NCI-H510A treated with DMSO at 0.1 percent for 48 hours (cell line): ENCODE results near the gene SLC26A9.

Experiments used
- DNase-seq: peaks from one replicate; lab custom pipeline; 2025; lab: John Stamatoyannopoulos, UW

The SLC26A9 gene

DNA sequence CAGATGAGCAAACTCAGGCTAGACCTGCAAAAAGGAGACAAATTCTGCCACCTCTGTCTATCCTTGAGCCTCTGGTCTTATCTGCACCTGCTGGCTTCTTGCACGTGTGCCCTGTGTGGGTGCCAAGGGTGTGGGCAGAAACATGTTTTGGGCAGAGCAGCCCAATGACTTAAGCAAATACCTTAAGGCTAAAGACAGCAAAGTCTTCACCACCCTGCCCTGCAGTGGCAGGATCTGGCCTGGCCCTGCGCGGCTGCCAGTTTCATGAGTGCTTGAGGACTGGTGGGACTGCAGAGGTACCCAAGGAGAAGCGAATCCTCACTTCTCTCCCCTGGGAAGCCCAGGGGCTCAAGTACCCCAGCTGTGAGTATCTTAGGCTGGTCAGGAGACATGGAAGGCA, 3.8 kb upstream of the SLC26A9 start:
- no peak for DNase-seq

DNA sequence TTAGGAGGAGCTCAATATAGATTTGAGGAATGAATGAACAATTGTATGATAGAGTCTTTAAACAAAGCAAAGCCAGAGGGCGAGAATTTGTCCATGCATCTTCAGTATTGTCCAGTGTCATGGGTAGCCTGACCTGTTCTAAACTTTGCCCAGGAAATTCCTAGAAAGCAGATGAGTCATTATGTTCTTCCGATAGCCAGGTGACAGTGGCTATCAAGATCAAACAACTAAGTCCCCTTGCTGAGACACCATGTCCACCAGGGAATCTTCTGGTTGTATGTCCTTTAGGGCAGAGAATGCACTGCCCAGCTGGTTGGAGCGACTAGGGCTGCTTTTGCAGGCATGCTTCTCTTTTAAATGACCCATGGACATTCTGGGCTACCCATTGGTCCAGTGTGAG, 1.8 kb upstream of the SLC26A9 start:
- no peak for DNase-seq

DNA sequence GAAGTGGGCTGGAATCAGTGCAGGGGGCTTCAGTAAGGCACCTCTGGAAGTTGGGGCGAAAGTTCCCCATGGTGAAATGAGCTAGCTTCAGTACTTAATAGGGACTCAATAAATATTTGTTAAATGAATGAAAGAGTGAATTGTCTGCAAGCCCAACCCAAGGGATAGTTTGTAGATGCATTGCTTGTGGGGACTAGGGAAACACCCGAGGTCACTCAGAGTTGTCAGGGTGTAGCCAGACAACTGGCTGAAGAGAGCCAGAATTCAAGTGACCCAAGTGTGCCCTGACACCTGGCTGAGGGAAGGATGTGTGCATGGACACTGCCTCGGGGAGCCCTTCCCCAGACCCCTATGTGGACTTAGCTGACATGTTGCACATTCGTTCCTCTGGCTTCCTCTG, 1.3 kb upstream of the SLC26A9 start:
- no peak for DNase-seq

DNA sequence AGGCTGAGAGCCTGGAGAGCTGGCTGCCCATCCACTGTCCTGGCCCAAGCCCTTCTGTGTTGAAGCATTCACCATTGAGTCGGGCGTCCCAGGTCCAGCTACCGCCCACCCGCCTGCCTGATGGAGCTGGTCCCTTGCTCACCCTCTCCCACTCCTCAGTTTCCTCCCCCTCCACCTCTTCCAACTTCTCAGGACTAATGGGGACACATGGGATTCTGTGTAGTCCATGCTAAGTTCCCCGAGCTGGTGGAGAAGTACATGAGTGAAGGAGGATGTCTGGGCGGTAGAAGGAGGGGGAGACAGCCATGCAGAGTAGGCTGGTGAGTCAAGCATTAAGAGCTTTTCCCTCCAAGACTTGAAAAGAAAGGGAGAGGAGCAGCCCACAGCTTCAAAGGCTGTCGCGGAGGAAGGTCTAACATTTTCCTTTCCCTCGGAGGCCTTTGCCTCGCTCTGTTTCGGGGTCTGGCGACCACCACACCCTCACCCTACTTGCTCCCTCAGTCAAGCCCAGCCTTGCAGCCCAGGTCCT, 561 bp downstream of the SLC26A9 start:
- DNase-seq: no peak

DNA sequence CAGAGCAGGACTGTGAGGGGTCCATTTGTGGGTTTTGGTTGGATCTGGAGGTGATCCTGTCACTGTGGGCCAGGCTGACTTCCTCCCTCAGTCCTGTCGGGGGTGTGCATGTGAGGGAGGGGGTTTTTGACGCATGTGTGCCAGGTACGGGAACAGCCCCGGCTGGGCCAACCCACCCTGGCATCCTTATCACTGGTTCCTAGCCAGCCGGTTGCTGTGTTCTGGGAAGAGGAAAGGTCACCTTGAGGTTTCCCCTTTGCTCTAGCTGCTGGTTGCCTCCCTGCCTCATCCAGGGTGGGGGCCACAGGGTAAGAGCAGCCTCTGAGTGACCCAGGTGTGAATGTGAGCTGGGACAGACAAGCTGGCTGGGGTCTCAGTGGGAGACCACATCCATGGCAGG, 2.5 kb downstream of the SLC26A9 start:
- no peak for DNase-seq

DNA sequence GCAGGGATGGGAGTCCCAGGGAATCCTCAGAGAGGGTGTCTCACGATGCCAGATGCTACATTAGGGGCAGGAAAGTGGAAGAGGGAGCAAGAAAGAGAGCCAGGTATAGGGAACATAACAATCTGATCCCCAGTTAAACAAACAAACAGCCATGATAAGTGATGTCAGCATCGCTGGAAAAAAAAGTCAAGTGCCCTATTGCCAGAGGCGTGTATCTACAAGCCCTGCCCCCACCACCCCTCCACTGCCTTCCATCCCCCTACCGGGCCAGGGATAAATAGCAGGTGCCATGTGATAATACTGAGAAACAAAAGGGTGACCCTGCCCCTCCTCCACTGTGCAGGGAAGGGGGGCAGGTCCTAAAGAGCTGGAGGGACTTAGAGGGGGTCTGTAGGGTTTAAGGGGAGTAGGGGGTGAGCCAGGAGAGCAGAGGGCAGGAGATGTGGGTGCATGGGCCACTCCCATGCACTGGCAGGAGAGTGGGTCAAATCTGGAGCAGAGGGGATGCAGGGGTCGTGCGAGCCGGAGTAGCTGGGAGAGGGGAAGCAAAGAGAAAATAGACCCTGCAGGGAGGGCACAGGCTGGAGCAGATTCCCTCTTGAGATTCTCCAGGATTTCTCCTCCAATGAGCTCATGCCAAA, 3.4 kb downstream of the SLC26A9 start:
- DNase-seq: peak; percentile 96

DNA sequence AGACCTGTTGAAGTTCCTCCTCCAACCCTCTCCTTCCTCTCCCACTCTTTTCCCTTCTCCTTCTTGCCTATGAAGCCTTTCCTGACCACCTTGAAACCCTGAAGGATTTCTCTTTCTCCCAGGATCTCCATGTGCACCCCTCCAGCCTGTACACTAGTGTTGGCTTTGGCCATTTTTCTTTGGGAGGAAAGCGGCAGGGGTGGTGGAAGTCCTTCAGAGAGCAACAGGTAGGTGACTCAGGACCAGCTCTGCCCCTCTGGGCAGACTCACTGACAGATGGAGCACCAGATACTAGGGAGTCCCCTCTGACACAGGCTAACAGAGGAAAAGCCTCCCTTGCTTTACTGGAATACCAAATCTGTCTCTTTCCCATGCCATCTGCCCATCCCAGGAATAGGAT, 4.6 kb downstream of the SLC26A9 start:
- DNase-seq: no peak

DNA sequence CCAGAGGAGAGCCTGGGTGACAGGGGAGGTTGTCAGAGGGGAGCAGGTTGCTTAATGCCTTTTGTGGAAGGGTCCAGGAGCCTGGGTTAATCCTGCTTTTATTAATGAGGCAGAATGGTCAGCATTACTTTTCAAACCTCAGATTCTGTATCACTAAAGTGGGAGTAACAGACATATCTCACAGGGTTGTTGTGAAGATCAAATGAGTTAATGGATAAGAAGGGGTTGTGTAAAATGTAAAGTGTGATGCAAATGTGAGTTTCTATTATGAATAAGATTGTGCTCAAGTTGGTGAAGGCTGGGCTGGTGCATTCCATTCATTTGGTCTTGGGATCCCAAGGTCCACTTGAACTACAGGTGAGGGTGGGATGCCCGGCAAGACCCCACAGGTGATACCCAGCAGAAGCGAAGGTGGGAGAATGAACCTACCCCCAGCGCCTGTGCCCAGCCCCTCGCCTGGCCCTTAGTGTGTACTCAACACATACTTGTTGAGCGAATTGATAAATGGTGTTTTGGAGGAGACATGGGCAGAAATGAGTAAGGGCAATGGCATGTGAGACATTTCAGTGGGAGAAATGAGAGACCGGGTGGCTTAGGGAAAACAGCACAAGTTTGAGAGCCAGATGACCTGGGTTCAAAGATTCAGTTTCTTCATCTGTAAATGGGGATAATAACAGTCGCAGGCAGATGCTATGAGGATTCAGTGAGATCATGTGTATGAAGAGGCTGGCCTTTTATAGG, 6.2 kb downstream of the SLC26A9 start:
- DNase-seq: no peak

DNA sequence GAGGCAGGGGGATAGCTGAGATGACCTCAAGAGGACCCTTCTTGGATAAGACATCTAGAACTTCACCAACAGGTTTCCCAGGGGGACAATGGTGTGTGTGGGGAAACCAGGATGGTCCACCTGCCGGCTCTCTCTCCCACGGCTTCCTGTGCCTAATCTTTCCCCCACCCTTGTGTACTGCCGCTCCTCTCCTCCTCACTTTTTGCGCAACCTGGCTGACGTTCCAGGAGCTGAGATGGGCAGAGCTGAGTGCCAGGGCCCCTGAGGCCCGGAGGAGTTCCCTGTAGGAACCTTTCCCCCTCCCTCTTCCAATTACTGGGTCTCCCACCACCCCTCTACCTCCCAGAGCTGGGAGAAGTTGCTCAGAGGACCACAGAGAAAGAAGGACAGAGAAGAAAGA, 6.9 kb downstream of the SLC26A9 start:
- DNase-seq: no peak

DNA sequence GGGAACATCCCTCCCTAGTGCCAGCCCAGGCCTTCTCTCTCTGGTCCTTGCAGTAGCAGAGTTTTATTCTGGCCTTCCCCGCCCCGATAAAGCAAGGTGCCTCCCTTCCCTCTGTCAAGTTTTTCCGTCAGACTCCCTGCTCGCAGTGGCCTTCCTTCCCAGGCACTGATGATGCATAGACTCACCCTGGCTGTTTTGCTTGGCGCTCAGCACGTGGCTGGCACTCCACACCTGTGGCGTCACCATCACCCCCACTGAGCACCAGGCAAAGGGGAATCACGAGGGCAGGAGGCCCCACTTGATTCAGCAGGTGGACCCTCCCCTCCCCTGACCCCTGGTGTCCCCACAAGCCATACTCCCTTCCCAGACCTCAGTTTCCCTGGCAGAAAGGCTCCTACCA, 7.4 kb downstream of the SLC26A9 start:
- DNase-seq: no peak

DNA sequence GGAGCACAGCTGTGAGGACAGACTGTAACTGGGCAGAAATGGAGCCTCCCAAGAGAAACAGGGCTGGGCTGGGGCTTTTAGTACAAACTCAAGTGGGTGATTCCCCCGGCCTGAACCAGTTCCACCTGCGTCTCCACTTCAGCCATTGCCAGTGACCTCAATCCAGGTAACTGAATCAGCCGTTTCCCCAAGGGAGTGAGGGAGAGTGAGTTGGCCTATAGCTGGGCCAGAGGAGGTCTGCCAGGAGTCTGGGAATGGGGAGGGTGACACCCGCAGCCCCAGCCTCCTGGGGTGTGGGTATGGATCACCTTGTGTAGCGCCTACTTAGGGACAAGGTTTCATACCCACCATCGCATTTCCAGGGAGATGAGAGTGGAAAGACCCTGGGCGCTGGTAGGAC, 8.5 kb downstream of the SLC26A9 start:
- DNase-seq: peak; percentile 68

DNA sequence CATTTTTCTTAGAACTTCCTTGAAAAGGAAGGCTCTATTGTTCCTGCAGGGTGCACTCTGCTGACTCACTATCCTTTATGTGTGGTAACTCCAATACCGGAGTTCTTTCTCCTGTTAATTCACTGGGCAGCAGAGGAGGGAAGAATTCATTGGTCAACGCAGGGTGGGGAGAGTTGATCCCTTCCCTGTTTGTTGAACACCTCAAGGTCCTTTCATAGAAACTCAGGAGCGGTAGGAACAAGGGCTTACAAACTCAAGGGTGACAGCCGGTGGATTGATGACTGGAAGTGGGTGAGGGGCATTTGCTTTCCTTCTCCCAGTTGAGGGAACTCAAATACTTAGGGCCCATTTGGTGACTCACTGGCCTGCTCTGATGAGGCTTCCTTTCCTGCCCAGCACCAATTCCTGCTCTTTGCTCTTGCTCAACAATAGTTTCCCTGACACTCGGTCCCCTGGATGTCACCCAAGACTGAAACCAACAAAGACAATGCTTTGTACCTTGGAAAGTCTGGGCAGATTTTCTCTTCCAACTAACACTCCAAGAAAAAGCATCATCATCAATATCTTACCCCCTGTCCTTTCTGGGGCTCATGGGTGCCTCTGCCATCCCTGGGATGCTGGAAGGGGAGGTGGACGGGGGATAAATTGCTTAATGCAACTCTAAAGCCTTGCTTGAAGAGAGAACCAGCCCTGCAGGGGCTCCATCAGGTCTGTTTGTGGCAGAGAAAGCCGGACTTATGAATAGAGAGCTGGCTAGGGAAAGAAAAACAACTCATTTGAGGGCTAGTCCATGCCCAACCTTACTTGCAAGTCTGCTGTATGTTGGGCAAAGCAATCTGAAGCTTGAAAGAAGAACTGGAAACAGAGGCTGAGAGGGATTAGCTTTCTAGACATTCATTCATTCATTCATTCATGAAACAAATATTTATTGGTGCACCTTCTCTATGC, 9.3 kb downstream of the SLC26A9 start:
- peak; percentile 22 for DNase-seq

DNA sequence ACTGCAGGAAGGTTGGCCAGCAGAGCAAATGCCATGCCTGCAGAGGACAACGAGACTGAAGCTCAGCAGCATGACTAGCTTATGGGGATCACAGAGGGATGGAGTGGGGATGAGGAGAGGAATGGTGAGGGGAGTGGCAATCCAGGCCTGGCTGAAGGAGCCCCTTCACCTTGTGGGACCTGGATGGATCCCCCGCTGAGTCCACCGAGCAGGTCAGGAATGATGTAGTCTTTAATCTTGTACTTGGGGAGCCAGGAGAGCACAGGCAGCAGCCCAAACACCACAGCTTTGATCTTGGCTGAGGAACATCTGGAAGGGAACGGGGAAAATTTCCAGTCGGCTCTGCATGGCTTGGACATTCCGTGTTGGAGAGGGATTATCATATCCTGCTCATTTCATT, 10.5 kb downstream of the SLC26A9 start:
- no peak for DNase-seq

DNA sequence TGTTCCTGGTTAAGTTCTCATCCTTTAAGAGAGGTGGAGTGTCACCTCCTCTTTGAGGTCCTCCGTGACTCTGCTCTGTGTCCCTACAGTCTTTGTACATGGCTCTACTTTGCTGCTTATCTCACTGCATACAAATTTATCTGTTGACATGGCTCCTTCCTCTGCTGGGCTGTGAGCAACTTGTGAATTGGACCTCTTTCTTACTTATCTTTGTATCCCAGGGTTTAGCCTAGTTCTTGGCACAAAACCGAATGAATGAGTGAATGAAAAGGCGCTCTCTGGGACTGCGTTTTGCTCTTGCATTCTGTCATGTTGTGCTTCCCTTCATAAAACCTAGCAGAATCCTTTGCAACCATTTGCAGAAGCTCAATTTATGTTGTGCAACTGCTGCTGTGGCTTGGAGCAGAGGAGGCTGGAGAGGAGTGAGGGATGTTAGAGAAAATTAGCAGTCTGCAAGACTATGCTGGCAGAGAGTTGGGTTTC, 12.4 kb downstream of the SLC26A9 start:
- no peak for DNase-seq

DNA sequence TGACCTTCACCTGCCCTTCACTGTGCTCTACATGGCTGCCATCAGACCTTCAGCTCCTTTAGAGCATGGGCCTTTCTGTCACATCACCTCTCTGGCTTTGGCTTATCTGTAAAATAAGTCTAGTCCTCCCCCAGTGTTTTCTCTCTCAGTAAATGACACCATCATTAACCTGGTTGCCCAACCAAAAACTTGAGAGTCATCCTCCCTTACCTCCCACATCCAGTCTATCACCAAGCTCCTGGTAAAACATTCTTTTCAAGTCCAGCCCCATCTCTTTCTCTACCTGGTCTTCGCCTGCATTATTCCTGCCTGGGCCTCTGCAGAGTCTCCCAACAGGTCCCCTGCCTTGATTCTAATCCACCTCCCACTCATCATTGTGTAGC, 13.1 kb downstream of the SLC26A9 start:
- DNase-seq: no peak

DNA sequence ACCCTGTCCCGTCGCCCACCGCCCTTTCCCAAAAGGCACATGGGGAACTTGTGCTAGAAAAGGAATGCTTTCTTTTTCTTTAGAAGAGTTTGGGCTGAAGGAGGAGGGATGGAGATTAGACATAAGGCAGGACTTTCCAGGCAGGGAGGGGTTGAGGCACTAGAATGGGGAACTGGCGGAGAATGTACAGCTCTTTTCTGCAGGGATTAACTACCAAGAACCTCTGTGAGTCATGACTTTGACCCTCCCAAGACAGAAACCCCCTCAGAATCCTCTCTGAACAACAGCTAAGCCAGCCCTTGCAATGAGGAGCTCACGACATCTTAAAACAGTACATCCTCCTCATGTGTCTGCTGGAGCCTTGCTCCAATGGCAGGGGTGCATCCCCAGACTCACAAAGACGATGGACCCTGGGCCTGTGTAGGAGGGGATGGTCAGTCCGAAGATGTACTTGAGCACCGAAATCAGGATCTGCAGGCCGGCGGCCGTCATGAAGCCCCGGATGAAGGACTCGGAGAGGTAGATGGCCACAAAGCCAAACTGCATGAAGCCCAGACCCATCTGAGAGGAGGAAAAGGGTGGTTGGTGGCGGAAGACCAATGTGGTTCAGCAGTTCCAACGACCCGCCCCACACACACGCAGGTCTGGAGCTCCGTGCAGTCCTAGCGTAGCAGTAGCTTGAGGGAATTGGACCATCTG, 13.6 kb downstream of the SLC26A9 start:
- no peak for DNase-seq

DNA sequence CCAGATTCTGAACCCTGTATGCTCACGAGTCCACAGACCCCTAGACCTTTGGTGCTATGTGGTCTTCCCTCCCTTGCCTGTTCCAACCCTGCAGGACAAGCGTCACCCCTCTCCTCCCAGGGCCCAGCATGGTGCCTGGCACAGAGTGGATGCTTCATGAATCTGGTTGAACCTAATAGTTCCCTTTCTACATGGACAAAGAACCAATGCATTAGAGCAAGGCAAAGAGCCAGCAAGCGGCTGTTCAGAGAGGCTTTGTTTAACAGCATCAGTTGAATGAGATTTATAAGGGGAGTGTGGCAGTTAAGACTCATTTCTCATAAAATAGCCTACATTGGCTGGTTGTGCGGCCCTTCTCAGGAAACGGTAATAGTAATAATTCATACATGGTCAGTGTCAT, 14.9 kb downstream of the SLC26A9 start:
- DNase-seq: no peak

DNA sequence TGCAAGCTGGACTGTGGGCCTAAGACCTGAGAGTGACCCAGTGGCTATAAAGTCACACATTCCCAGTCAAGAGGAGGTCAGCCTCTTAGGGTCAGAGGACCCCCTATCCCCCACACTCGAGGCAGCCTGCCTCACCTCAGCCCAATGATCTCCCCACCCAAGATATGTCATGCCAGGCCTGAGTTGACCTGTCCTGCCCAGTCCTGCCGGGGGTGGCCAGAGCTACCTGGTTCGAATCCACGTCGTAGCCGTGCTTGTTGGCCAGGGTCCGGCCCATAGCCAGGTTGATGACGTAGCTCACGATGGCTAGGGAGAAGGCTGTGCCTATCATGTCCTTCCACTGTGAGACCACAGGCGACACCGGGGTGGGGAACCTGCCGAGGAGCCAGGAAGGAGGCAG, 15.6 kb downstream of the SLC26A9 start:
- no peak for DNase-seq

DNA sequence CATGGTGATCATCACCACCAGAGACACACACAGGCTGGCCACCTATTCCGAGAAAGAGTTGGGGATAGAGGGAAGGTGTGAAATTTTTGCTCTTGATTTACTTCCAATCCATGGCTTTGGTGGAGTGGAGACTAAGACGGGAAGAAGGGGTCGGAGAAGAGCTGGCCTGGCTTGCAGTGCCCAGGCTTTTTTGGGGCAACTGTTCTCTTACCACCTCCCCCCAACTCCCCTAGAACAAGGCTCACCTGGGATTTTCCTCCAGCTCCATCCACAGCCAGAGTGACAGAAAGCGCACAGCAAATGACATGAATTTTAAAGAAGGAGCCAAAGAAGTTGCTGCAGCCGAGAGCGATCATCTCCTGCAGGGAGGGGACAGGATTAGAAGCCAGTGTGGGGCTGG, 16.0 kb downstream of the SLC26A9 start:
- DNase-seq: no peak

DNA sequence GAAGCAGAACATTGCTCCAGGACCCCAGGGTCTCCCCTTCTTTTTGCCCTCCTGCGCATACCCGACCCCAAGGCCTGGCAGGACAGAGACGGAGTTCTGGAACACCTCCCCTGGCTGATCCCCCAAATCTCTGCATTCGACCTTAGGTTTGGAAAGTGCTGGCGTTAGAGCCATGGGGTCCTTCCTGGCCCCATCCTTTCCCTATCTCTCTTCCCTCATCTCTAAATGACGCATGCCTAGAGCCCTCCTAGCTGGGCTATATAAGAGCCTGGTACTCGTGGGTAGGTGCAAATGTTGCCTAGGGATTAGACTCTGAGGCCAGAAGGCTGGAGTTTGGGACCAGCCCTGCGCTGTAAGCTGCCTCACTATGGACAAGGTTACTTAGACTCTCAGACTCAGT, 16.6 kb downstream of the SLC26A9 start:
- no peak for DNase-seq

DNA sequence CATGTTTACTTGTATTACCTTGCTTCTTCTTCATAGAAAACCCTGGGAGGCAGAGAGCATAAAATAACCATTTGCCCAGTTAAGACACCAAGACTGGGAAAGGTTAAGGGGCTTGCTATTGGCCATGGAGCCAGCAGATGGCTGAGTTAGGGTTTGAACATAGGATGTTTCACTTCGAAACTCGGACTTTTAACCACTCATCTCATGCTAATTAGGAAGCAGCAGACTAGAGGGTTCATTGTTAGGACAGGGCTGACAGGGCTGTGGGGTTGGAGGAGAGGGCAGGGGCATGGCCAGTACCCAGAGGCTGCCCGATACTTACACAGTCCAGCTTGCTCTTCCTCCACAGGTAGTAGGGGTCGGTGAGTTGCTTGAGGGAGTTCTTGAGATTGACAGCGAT, 17.0 kb downstream of the SLC26A9 start:
- no peak for DNase-seq

DNA sequence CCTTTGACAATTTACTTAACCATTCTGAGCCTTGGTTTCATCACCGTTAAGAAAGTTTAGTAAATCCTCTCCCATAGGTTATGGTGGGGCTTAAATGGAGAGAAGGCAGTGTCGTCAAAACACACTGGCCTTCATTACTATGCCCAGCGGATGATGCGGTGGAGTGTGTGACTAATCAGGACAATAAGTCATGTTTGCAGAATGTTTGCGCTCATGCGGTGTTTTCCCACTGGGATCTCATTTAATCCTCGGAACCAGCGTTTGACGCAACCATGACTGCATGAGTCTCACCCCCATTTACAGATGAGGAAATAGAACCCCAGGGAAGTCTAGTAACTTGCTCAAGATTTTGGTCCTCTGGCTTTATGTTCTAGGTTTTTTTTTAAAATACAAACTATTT, 17.5 kb downstream of the SLC26A9 start:
- DNase-seq: no peak
